Heart right ventricle (tissue), 16 donors: ENCODE data around the gene STRIP2. TPM values are rescaled to one million over a fixed set of nuclear protein-coding genes. Genes with fewer than 3 reads are reported as not detected.
"Not testable (repeated sequence)": the region's sequence is repeated elsewhere in the genome, so short reads cannot be mapped to it uniquely, and the experiment has no call there.

ENCODE experiments used
- ATAC-seq, 8 donors: fragments of 200-7000 bp; cut with Tn5 transposase; one replicate each; pipeline ENCODE4 v1.9.1; 2020; ENCODE audit warnings: mild to moderate bottlenecking in 8 of 8, moderate library complexity in 8 of 8, moderate number of reproducible peaks in 1 of 8
- DNase-seq, 2 donors: peaks; one replicate each; pipeline ENCODE4 v3.0.0-alpha.2; 2020
- H3K27ac ChIP-seq, 10 donors: fragments of 200-600 bp; sonication (generic) in 2 of 10; one replicate each; pipeline versions ENCODE4 v1.5.0 to v1.8.0; 2020 to 2022; ENCODE audit warnings: mild to moderate bottlenecking in 3 of 10
- H3K27me3 ChIP-seq, 7 donors: fragments of 200-600 bp; one replicate each; pipeline ENCODE4 v1.8.0; 2021 to 2022; ENCODE audit warnings: mild to moderate bottlenecking in 2 of 7
- H3K36me3 ChIP-seq, 9 donors: fragments of 200-600 bp; sonication (generic) in 1 of 9; one replicate each; pipeline versions ENCODE4 v1.5.0 to v1.8.0; 2020 to 2022; ENCODE audit warnings: mild to moderate bottlenecking in 2 of 9
- H3K4me1 ChIP-seq, 9 donors: fragments of 200-600 bp; sonication (generic) in 1 of 9; one replicate each; pipeline versions ENCODE4 v1.5.0 to v1.8.0; 2020 to 2022; ENCODE audit warnings: mild to moderate bottlenecking in 4 of 9
- H3K4me3 ChIP-seq, 10 donors: fragments of 200-600 bp; sonication (generic) in 2 of 10; one replicate each; pipeline versions ENCODE4 v1.5.0 to v1.8.0; 2020 to 2022; ENCODE audit warnings: mild to moderate bottlenecking in 7 of 10, moderate library complexity in 2 of 10
- H3K9me3 ChIP-seq, 11 donors: fragments of 200-600 bp in 10 of 11; sonication (generic) in 2 of 11; one replicate each; pipeline versions ENCODE4 v1.5.0 to v1.8.0; 2013 to 2022; ENCODE audit warnings: mild to moderate bottlenecking in 2 of 11, control low read depth in 1 of 11, moderate library complexity in 1 of 11
- CTCF ChIP-seq, 9 donors: fragments of 200-600 bp; sonication (generic) in 2 of 9; IDR thresholded peaks; one replicate each; pipeline versions ENCODE4 v1.5.0 to v1.8.0; 2021 to 2022; ENCODE audit warnings: antibody characterized with exemption in 9 of 9, mild to moderate bottlenecking in 5 of 9, moderate library complexity in 1 of 9
- WGBS, 2 donors: extraction: QIAGEN DNeasy Blood & Tissue Kit; methylation state at CpG; one replicate each; pipeline ENCODE4 v1.1.7; 2013; ENCODE audit warnings: inconsistent platforms in 1 of 2; 5-methylcytosine and 5-hydroxymethylcytosine counted together
- intact Hi-C, 10 donors: fragments of 100-400 bp; cut with DNase I; formaldehyde crosslinking; loops; one replicate each; pipeline versions ENCODE4 v1.11.1 to v1.14.2; 2022
- polyA plus RNA-seq, 2 donors: library from polyadenylated mRNA; stranded (reverse); fragments of 200-250 nt; gene quantifications; one replicate each; pipeline ENCODE4 v1.2.3, GENCODE V29; 2013
- total RNA-seq, 10 donors: library from RNA; stranded (reverse); fragmentation: NEBNext Ultra II Directional in 3 of 10; extraction: Animal tissue kit (Norgen Biotek cat#: 25700) in 3 of 10; gene quantifications; one replicate each; pipeline versions ENCODE4 v1.2.1 to v1.2.4, GENCODE V29; 2021 to 2023
- donor health status: Arrhythmogenic right ventricular cardiomyopathy.
- donor health status: ischemic (EF 13 %, LVEDD 7.1; RV severe dilation, severe dysfunction).
- donor health status: healthy with polysubstance abuse.
- donor health status: DM: no; HTN: yes; CAD: no.
- donor health status: DM: no; HTN: no; CAD: no.
- donor health status: ischemic (EF 25% LVEDD 6.9; RV normal size, moderate dysfunction).
- donor health status: ischemic (EF 25% LVEDD 5.7; RV mildly dilated, moderate dysfunction).
- donor health status: healthy.
- donor health status: DM: yes; HTN: yes; CAD: no.
- donor health status: Ischemic cardiomyopathy.
- donor health status: ischemic (EF 35%, LVEDD 5.7; RV mildly dilated, moderate dysfunction).
- donor health status: nonischemic (EF 11% LVEDD 7.7; RV severe dilation, severe dysfunction).
- donor health status: DM: yes; HTN: yes; CAD: no.
- donor health status: PGD.
- donor health status: ischemic (EF 29% LVEDD 5.4; RV normal size, mild dysfunction).
- donor health status: nonischemic (EF 23%, LVEDD 6.1; RV moderate dilation, normal function).

The STRIP2 gene
- total and polyA plus RNA-seq, 12 donors, result 10.6 to 36.9 (median 20.8) TPM

DNA sequence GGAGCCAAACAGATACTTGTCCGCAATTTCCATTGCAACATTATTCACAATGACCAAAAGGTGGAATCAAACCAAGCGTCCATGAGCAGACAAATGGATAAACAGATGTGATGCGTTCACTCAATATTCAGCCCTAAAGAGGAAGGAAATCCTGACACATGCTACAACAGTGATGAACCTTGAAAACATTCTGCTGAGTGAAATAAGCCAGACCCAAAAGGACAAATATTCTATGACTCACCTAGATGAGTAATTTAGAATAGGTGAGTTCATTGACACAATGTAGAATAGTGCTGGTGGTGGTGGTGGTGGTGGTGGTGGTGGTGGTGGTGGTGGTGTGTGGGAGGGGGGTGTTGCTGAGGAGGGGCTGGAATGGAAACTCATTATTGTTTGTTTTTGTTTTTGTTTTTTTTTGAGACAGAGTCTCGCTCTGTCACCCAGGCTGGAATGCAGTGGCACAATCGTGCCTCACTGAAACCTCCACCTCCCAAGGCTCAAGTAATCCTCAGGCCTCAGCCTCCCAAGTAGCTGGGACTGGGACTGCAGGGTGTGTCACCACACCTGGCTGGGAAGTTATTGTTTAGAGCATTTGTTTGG is 96.7 kb downstream of the STRIP2 start:
- intact Hi-C loops, result no loop called here
- Histone ChIP-seq H3K9me3 (no peaks in the 10 kb centered on the region), H3K27ac (no peak overlapping the region), H3K4me1 (no peaks in the 10 kb centered on the region), H3K4me3 (no peak overlapping the region), H3K27me3 (peaks cover 0 to 8% (median 4%) of the 10 kb centered on the region in 7 donors), H3K36me3 (no peaks in the 10 kb centered on the region)
- ATAC-seq (no peak), DNase-seq (no peak)
- TF ChIP-seq CTCF (IDR thresholded peaks at IDR 0.05), result no peak
- WGBS, 2 donors, result 57 to 67% methylated on average over 5 of the region's 5 CpGs

DNA sequence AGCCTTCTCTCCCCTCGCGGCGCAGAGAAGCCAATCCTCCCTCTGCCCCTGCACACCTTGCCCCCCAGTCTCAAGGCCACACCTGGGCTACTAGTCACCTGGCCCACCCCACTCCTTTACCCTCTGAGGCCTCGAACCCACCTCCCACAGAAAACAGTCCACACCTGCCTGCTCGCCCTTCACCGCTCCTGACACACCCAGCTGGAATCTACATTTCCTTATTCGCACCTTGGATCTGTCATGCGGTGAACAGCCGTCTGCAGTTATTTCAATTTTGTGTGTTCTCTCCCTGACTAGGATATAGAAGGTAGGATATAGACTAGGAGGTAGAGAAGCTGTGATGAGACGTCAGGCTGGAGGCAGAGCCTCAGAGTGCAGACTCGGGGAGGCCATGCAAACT is 97.5 kb downstream of the STRIP2 start:
- Histone ChIP-seq H3K4me1 (no peaks in the 10 kb centered on the region), H3K4me3 (no peak overlapping the region), H3K9me3 (no peaks in the 10 kb centered on the region), H3K27me3 (peaks cover 0 to 5% (median 0%) of the 10 kb centered on the region in 7 donors), H3K36me3 (no peaks in the 10 kb centered on the region), H3K27ac (no peak overlapping the region)
- ATAC-seq, result no peak
- TF ChIP-seq CTCF (IDR thresholded peaks at IDR 0.05), result no peak
- 78 to 93% methylated on average over 11 of the region's 11 CpGs for WGBS, 2 donors
- DNase-seq, result no peak
- intact Hi-C loops, result no loop called here

- WGBS, 2 donors, result 86 to 94% methylated on average over 19 of the region's 19 CpGs
- Histone ChIP-seq H3K36me3 (no peaks in the 10 kb centered on the region), H3K4me3 (no peak overlapping the region), H3K4me1 (no peaks in the 10 kb centered on the region), H3K27ac (no peak overlapping the region), H3K9me3 (no peaks in the 10 kb centered on the region), H3K27me3 (peaks cover 0 to 5% (median 0%) of the 10 kb centered on the region in 7 donors)
- ATAC-seq, result peak in 1 of 8 donors; percentile 41
- DNase-seq, result no peak
- intact Hi-C loops, result no loop called here
- no peak for TF ChIP-seq CTCF (IDR thresholded peaks at IDR 0.05)
Measured at GRCh38 chr7:129532375-129532774, 98.1 kb downstream of the STRIP2 start.

- intact Hi-C loops, result not testable (repeated sequence)
Measured at GRCh38 chr7:129534558-129535274, 100.5 kb downstream of the STRIP2 start.

DNA sequence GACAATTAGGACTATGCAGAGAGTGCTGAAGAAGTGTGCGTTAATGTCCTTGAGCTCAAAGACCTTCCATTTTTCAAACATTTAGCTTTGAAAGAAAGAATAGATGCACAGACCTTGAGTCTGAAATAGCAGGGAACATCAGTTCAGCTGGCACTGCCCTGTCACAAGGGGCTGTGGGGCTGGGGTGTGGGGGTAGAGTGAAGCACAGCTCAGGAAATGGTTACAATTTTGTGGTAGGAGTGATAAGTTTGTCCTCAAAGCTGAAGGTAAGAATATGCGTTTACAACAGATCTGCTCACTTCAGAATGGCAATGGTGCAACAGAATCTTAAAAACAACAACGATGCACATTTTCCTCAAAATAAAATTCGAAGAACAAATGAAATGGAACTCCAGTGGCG is 101.7 kb downstream of the STRIP2 start:
- Histone ChIP-seq H3K4me1 (no peaks in the 10 kb centered on the region), H3K27ac (peak overlapping the region in 1 of 10 donors; percentile 40), H3K4me3 (no peak overlapping the region), H3K36me3 (no peaks in the 10 kb centered on the region), H3K27me3 (peaks cover 0 to 5% (median 0%) of the 10 kb centered on the region in 7 donors), H3K9me3 (no peaks in the 10 kb centered on the region)
- intact Hi-C loops, result no loop called here
- TF ChIP-seq CTCF (IDR thresholded peaks at IDR 0.05), result no peak
- DNase-seq (no peak), ATAC-seq (no peak)
- WGBS, 2 donors, result 49 to 68% methylated on average over 5 of the region's 5 CpGs

More at GRCh38 chr7:129534558-129535274, 100.5 kb downstream of the STRIP2 start:
- not testable (repeated sequence) for H3K36me3 ChIP-seq, H3K4me1 ChIP-seq, H3K27ac ChIP-seq, ATAC-seq, H3K27me3 ChIP-seq, DNase-seq, H3K4me3 ChIP-seq, H3K9me3 ChIP-seq
- 90 to 91% methylated on average over 20 of the region's 20 CpGs for WGBS, 2 donors
